Measurements from ENCODE around the gene ABHD8.

The ABHD8 gene

DNA sequence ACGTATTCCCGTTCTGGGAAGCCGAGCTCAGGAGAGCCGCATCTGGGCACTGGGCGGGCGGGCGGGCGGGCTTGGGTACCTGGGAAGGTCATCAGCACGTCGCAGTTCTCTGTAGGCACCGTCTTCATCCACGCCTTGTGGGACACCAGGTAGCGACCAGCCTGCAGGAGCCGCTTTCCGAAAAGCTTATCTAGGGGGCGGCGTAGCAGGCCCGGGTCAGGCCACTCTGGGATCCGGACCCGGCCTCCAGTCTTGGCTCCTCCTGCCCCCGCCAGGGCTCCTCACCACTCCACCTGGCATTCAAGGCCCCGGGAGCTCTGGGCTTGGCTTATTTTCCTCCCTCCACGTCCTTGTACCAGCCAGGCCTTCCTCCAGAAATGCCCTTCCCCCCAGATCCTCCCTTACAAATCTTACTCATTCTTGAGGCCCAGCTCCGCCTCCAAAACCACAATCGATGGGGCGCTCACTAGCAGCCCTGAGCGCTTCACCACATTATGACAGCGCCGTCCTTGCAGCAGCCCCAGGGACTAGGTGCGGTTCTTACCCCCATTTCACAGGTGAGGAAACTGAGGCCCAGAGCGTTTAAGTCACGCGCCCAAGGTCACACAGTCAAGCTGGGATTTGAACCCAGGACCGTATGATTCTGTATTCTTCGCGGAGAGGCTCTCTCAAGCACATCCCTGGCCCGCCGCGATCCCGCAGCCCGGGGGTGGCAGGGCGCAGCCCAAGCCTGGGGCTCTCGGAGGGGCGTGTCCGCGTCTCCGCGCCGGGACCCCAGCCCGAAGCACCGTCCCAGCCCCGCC, 30.6 kb upstream of the ABHD8 start:
- DNase-seq (ENCODE audit: low read depth): peak; percentile 57

DNA sequence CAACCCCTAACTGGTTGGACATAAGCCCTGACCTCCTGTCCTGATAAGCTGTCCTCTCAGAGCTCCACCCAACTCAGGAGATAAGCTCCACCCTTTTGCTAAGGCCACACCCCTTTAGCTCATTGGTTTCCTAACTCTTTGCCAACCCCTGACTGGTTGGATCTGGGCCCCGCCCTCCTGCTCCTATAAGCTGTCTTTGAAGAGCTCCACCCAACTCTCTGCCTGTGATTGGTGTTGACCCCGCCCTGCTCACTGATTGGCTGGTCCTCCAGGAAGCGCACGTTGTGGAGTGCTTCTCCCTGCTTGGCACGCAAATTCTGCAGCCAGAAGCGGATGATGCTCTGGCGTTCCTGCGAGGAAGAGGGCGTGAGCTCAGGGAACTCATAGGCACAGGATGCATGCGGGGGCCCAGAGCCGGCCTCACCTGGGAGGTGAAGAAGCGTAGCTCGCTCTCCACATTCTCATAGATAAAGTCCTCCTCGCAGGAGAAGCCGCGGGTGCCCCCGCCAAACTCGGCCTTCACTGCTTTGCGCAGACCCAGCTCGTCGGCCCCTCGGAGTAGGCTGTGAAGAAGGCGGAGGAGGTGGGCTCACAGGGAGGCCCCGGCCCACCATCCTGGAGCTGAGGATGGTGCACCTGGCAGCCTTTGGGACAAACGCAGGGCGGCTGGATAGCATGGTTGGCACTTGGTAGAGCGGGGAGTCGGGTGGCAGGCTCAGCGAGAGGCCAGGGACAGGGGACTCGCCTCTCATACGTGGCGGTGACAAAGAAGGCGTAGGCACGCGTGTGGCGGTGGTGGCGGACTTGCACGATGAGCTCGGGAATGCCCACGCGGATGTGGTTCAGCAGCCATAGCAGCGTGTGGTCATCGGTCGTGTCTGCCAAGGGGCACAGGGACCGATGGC, 29.7 kb upstream of the ABHD8 start:
- DNase-seq (ENCODE audit: low read depth): no peak

DNA sequence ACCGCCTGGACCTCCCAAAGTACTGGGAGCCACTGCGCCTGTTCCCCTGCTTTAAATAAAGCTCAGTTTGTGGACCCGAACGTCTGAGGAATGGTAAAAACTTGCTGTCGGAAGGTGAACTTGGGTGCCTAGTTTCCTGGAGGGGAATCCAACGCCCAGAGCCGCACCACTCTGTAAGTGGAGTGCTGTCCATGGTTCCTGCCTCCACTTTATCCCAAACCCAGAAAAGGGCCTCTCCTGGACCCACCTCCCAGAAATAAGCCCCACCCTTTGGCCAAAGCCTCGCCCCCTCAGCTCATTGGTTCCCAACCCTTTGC, 29.1 kb upstream of the ABHD8 start:
- no peak for DNase-seq (ENCODE audit: low read depth)

DNA sequence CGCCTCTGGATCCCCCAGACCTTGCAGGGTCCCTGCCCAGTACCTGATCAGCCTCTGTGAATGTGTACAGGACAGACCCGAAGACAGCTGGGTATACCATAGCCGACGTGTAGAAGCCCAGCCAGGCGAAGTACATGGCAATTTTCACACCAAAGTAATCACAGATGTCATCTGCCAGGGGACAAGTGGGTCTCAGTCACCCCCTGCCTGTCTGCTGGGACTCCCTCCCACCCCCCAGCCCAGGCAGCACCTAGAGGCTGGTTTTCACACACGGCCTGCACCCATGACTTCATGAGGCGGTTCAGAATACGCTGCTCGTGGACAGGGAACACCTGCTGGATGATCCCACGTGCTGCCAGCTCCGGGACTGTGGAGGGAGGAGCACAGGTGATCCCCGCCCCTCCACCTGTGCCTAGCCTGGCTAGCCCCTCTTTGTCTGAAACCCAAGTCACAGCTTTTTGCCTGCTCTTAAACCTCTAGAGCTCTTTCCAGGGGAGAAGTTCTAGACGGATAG, 27.9 kb upstream of the ABHD8 start:
- DNase-seq (ENCODE audit: low read depth): no peak

DNA sequence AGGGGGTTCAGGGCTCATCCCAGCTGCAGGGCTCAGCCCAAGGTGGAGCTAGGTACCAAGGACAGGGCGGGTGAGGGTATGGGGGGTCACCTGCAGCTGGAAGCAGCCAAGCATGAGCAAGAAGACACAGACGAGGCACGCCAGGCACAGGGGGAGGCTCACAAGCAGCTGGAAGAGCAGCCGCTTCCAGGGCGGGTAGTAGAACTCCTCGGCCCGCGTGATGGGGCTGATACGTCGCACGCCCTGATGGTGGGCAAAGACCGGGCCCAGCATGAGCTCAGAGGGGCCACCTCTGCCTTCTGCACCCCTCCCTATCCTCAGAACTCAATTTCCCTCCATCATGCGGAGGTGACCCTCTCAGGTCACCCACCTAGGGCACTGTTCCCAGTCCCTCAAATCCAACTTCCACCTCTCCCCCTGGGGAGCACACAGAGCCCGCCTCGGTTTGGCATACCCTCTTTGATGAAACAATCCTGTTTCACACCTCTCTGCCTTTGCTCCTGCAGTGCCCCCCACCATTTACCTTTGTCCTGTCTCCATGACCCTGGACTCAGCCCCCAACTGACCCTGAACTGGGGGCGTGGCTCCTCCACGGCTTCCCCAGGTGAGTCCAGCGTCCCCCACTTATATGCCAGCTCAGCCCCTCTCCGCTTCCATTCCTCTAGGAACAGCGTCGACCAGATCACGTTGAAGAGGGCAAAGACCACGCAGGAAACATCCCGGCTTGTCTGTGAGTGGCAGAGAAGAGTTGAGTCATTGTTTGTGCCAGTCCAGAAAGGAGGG, 27.2 kb upstream of the ABHD8 start:
- no peak for DNase-seq (ENCODE audit: low read depth)

DNA sequence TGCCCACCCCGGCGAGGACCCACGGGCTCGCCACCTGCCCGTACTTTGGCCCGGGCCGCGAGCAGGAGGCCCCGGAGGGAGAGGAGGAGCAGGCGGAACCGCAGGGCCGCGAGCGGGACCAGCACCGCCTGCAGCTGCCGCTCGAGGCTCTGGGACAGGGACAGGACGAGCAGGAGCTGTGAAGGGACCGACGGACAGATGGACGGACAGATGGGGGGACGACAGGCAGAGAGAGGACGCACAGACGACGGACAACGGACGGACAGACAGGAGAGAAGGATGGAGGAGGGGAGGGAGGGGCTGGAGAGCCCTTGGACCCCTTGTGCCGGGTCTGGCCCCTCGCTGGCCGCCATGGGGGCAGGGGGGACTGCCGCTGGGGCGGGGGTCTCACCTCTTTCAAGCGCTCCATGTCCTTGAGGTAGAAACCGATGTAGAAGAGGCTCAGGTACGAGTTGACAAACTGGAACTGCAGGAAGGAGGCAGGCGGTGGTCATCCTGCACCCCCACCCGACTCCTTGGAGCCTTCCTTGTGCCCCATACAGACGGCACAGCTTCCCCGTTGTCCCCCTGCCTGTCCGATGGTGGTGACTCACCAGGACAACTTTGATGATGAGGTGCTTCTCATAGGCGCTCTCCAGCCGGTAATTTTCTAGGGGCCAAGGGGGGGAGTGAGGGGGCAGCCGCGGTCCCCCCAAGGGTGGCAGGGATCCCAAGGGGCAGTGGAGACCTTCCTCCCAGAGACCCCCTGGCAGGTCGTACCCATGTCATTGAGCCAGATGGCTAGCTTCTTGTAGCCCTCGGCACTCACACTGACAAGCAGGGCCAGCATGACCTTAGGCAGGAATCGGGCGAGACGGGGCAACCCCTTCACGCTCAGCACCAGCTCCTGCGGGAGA, 26.4 kb upstream of the ABHD8 start:
- no peak for DNase-seq (ENCODE audit: low read depth)

DNA sequence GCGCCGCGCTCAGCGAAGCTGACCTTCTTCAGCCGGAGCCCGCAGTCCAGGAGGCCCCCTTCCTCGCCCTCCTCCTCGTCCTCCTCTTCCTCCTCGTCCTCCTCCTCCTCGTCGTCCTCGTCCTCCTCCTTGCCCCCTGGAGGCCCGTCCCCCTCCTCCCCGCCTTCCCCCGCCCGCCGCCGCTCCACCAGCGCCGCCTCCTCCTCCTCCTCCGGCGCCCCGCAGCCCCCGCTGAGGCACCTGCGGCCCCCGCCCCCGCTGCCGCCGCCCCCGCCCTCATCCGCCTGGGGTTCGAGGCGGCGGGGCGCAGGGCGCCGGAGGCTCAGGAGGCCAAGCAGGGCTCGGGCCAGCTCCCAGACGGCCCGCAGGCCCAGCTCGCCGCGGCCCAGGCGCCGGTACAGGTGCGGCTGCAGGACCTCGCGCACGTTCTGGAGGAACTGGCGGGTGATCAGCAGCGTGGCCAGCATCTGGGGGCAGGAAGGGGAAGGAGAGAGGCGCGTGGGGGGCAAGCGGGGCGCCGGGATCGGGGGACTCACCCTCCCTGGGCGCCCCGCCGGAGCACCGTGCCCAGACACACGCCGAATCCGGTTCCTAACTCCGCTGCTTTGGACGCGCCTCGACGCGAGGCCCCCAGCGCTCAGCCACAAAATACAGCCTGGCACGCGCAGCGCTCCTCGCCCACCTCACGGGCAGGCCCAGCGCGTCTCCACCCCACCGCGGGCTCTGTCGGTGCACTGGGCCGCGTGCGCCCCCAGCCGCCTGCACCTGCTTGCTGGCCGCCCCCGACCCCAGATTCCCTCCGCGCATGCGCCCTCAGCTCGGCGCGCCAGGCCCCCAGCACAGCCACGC, 25.5 kb upstream of the ABHD8 start:
- no peak for DNase-seq (ENCODE audit: low read depth)

DNA sequence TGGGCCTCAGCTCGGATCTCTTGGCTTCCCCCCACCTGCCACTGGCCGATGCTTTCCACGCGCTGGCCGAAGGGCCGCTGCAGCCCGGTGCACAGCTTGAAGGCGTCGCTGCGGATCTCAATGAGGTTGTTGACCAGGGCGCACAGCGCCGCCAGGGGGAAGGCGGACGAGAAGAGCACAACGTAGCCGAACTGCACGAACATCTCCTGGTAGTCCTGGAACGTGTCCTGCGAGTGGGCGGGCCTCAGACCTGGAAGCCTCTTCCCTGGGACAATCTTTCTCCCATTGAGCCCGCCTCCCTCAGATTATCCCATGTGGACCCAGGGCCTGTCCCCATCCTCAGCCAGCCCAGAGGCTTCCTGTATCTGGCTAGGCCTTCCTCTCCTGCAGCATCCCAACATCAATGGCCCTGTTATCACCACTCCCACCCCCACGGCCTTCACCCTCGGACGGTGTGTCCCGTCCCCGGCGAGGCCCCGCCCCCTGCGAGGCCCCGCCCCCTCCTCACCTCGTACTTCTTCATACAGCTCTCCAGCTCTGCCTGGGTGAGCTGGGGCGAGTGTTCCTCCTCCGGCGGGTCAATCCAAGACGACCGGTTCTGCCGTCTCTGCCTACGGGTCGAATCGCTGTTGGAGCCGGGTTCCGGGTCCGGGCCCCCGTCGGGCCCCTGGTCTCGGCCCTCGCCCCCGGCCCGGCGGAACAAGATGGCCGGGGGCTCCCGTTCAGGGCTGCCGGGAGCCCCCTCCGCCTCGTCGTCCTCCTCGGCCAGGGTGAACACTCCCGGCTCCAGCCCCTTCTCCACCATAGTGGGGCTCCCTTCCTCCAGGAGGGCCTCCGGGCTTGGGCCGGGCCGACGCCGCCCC, 24.7 kb upstream of the ABHD8 start:
- peak; percentile 53 for DNase-seq (ENCODE audit: low read depth)

DNA sequence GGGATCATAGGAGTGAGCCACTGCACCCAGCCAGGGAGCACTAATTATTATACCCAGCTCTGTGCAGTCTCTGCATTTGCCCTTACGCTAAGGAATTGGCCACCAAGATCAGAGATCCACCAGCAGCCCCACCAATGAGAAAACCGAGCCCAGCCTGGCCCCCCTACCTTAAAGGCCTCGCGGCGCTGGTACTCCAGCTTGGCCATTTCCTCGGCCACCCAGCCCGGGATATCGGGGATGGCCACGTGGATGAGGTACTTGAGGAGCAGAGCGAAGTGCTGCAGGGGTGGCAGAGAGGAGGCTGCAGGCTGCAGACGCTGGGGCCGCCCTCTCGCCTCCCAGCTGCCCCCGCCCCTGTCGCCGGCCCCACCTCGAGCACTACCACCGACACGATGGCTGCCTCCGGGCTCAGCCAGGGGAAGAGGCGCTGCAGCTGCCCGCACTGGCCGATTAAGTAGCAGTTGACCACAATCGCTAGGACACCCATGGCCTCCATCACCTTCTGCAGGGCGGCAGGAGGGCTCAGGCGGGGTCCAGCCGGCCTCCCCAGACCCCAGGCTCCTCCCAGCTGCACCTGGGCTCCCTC, 23.9 kb upstream of the ABHD8 start:
- DNase-seq (ENCODE audit: low read depth): no peak

DNA sequence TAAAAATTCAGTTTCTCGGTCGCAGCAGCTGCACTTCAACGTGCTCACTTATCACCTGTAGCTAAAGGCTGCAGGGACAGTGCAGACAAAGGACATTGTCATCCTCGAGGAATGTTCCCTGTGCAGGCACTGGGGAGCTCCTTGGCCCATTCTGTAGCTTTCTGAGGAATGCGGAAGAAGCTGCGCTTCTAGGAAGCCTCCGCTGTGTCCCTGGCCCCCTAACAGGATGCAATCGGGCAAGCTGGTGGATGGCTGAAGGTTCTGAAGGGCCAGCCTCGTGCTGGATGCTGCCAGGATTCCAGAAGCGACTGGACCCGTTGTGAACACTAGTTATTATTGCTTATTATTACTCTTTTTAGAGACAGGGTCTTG, 23.4 kb upstream of the ABHD8 start:
- DNase-seq (ENCODE audit: low read depth): no peak

DNA sequence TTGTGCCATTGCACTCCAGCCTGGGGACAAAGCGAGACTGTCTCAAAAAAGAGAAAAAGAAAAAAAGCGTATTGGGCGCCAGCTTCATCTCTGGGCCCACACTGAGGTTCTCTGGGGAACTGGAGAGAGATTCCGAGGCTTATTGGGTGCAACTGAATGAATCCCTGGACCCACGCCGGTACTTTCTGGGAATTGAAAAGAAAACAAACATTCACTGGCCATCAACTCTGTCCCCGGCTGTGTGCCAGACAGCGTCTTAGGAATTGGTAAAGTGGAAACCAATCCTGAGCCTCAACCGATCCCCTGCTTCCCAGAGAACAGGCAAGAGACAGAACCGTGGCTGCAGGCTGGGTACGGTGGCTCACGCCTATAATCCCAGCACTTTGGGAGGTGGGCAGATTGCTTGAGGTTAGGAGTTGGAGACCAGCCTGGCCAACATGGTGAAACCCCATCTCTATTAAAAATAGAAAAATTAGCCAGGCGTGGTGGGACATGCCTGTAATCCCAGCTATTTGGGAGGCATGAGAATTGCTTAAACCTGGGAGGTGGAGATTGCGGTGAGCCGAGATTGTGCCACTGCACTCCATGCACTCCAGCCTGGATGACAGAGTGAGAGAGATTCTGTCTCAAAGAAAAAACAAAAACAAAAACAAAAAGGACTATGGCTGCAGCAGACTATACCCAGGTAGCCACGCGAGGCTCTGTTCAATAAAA, 22.8 kb upstream of the ABHD8 start:
- DNase-seq (ENCODE audit: low read depth): no peak

DNA sequence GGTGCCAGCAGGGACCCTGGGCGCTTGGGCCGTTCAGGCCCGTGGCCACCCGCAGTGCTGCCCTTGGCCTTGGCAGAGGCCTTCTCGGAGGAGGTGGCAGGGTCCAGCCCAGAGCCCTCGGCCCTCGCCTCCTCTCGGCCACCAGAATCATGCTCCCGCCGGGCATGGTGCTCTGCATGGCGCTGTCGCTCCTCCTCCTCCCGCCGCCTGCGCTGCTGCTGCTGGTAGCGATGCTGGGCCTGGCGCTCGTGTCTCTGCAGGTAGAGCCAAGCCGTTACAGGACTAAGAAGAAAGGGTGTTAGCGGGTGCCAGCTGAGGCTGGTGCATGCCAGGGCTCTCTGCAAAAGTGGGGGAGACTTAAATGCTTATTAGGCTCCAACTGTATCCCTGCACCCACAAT, 21.9 kb upstream of the ABHD8 start:
- no peak for DNase-seq (ENCODE audit: low read depth)

DNA sequence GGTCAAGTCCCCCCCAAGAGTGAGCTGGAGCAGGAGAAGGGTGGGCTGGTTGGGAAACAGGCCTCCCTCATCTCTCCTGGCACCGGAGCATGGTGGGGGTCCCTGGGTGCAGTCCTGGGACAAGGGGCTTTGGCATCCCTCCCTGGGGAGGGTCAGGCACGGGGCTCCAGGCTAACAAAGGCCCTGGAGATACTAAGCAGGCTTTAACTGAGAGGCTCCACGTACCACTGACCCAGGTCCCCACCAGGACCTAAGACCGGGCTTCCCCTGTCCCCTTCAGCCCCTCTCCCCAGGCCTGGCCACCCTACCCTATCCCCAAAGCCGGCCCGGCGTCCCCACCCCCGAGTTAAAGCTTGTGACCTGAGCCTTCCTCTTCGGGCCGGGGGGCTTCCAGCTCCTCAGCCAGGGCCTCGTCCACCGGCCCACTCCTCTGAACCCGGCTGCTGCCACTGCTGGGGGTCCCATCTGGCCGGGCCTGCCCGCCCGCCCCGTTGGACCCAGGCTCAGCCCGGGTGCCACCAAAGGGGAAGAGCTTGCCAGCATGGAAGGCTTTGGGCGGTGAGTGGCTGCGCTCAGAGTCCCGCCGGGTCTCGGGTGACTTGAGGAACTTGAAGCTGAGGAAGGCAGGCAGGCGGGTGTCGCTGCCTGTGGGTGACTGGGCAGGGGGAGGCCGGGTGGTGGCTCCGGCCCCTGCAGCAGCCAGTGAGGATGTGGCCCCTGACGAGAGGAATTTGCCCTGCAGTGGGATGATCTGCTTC, 21.3 kb upstream of the ABHD8 start:
- no peak for DNase-seq (ENCODE audit: low read depth)

DNA sequence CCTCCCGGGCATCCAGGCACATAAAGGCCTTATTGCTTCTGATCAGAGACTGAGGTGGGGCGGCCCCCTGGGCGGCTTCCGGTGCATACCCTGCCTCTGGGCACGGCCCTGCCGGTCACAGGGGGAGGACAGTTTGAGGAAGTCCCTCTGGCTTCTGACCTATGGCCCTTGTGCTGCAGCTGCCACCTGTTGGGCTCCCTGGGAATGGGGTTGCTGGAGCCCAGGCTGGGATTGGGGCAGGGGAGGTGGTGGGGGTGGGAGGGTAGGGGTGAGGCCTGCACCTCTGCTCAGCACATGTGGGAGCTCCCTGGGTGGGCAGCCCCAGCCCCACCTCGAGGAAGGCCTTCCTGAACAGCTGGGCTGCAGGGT, 20.7 kb upstream of the ABHD8 start:
- DNase-seq (ENCODE audit: low read depth): no peak

DNA sequence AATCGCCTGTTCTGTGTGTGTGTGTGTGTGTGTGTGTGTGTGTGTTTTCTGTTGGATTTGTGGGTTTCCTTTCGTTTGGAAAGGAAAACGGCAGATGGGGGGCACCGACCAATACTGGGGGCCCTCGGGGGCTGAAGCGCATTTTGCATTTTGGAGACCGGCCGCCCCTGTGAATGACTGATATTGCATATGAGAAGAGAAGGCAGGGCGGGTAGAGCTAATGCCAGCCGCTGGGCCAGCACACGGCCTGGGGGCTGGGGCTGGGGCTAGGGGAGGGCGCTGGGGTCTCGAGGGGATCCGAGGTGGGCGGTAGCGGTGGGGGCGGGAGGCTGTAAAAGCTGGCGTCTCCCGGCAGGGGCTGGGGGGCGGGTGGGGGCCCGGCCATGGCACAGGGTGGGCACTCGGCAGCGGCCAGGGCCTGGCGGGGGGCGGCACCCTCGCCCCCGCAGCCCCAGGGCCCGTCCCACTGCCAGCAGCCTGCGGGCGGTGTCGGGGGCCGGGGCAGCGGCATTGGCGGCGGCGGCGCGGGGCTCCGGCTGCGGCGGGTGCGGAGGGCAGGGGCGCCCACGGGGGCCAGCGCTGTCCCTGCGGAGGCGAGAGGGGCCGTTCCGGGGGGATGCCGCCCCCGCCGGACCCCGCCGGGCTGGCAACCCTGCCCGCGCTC, 20.2 kb upstream of the ABHD8 start:
- DNase-seq (ENCODE audit: low read depth): no peak

DNA sequence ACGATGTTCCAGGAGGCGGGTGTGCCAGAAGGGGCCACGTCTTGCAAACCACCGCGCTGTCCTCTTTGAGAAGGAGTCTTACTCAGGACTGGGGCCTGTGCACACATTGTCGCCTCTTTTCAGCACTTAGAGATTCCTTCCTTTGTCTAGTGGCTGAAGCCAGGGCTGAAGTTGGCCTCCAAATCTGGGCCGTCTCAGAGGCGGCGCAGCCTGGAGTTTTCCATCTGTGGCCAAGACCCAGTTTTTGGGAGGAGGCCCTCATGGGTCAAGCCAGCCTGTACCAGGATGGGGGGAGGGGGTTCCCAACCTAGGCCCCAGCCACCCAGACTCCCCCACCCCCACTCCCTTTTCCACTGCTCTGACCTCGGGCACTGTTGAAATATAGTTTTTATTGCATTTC, 19.6 kb upstream of the ABHD8 start:
- DNase-seq (ENCODE audit: low read depth): no peak

Measured in T follicular helper cell (primary cell).